Spleen (tissue), 13 donors: ENCODE measurements around the gene WDR26. TPM values are rescaled to one million over a fixed set of nuclear protein-coding genes. Genes with fewer than 3 reads are reported as not detected.
A peak's percentile ranks its signal among the peaks of the same experiment; 100 is the strongest.
"Not testable (repeated sequence)": the region's sequence is repeated elsewhere in the genome, so short reads cannot be mapped to it uniquely, and the experiment has no call there.

Source experiments
- DNase-seq: peaks from one replicate; pipeline ENCODE4 v3.0.0-alpha.2; 2020
- H3K27ac ChIP-seq, 8 donors: fragments of 200-600 bp; sonication (generic) in 7 of 8; 1 replicate in 4 of 8; 2 replicates in 4 of 8; pipeline versions ENCODE4 v1.5.0 to v1.8.0; 2016 to 2021; ENCODE audit warnings: inconsistent platforms in 4 of 8, mild to moderate bottlenecking in 4 of 8, moderate library complexity in 1 of 8
- H3K27me3 ChIP-seq, 7 donors: fragments of 200-600 bp; sonication (generic) in 6 of 7; replicated peaks in 1 of 7; 1 replicate in 4 of 7; 2 replicates in 3 of 7; pipeline versions ENCODE4 v1.5.0 to v1.8.0; 2016 to 2021; ENCODE audit warnings: inconsistent platforms in 3 of 7, mild to moderate bottlenecking in 1 of 7
- H3K36me3 ChIP-seq, 6 donors: fragments of 200-600 bp; sonication (generic) in 5 of 6; 1 replicate in 4 of 6; 2 replicates in 2 of 6; pipeline versions ENCODE4 v1.5.0 to v1.8.0; 2016 to 2021; ENCODE audit warnings: inconsistent platforms in 2 of 6
- H3K4me1 ChIP-seq, 6 donors: fragments of 200-600 bp; sonication (generic) in 5 of 6; 1 replicate in 3 of 6; 2 replicates in 3 of 6; pipeline versions ENCODE4 v1.5.0 to v1.8.0; 2016 to 2021; ENCODE audit warnings: inconsistent platforms in 3 of 6
- H3K4me3 ChIP-seq, 8 donors: fragments of 200-600 bp; sonication (generic) in 7 of 8; 1 replicate in 4 of 8; 2 replicates in 4 of 8; pipeline versions ENCODE4 v1.5.0 to v1.8.0; 2016 to 2021; ENCODE audit warnings: inconsistent platforms in 4 of 8, mild to moderate bottlenecking in 4 of 8, moderate library complexity in 2 of 8
- H3K9me3 ChIP-seq, 8 donors: fragments of 200-600 bp; sonication (generic) in 7 of 8; 1 replicate in 4 of 8; 2 replicates in 4 of 8; pipeline versions ENCODE4 v1.5.0 to v1.8.0; 2016 to 2021; ENCODE audit warnings: inconsistent platforms in 4 of 8
- CTCF ChIP-seq, 11 experiments: fragments of 200-600 bp in 7 of 11; fragments of 450-650 bp in 4 of 11; sonication (generic) in 4 of 11; IDR thresholded peaks in 8 of 11; conservative IDR thresholded peaks in 3 of 11; 1 replicate in 7 of 11; 2 replicates in 4 of 11; pipeline versions ENCODE4 v1.4.0 to v1.8.0; 2016 to 2021; ENCODE audit warnings: antibody characterized with exemption in 11 of 11, inconsistent platforms in 4 of 11, mild to moderate bottlenecking in 1 of 11
- POLR2A ChIP-seq, 3 donors: fragments of 450-650 bp; IDR thresholded peaks; one replicate each; pipeline ENCODE4 v1.5.1; 2017; ENCODE audit warnings: antibody characterized with exemption in 3 of 3, mild to moderate bottlenecking in 1 of 3
- POLR2AphosphoS5 ChIP-seq, 3 donors: sonication (generic); formaldehyde crosslinking; IDR thresholded peaks; one replicate each; pipeline ENCODE4 v1.5.1; 2017; ENCODE audit warnings: antibody characterized with exemption in 3 of 3
- WGBS, 5 donors: extraction: QIAGEN DNeasy Blood & Tissue Kit in 3 of 5; methylation state at CpG; one replicate each; pipeline versions ENCODE4 v1.1.5 to v1.1.7; 2013 to 2018; 5-methylcytosine and 5-hydroxymethylcytosine counted together
- intact Hi-C: fragments of 100-400 bp; cut with DNase I; formaldehyde crosslinking; loops from one replicate; pipeline ENCODE4 v1.15.0; 2023; ENCODE audit warnings: low total_unique reads
- long read RNA-seq, 2 donors: transcript quantifications; one replicate each; lab custom pipeline, GENCODE V29; 2026
- polyA plus RNA-seq, 3 donors: library from polyadenylated mRNA; stranded (reverse); fragments of 200-250 nt; gene quantifications; one replicate each; pipeline ENCODE4 v1.2.1, GENCODE V29; 2013
- total RNA-seq, 7 donors: library from RNA; depleted of rRNA in 3 of 7; stranded (reverse); fragments of >200 nt in 3 of 7; fragmentation: NEBNext Ultra II Directional in 4 of 7; extraction: Animal tissue kit (Norgen Biotek cat#: 25700) in 4 of 7; gene quantifications; one replicate each; pipeline versions ENCODE4 v1.1.0 to v1.2.1, GENCODE V29; 2016 to 2021
- donor health status: healthy with polysubstance abuse.
- donor health status: DM: no; HTN: no; CAD: no; lungs with moderate emphysema.
- donor health status: DM: no; HTN: no; CAD: no.
- donor health status: Bipolar disorder and iron deficiency.
- donor health status: healthy.
- donor health status: DM: no; HTN: no; CAD: no.
- donor health status: DM: yes; HTN: yes; CAD: no.

The WDR26 gene
- total RNA-seq (100 to 1,000 TPM; 107 to 148 (median 129) TPM), polyA plus RNA-seq (10 to 100 TPM; 22.0 to 36.6 (median 29.0) TPM)
- long read RNA-seq, donor 1, partial matches to known transcripts = 0 of 2 reads
- long read RNA-seq, donor 1, other reads (novel, unspliced or antisense) = 0 of 2 reads
- long read RNA-seq, donor 2, full-length matches to known transcripts = 1 of 6 reads
- long read RNA-seq, donor 2, partial matches to known transcripts = 0 of 6 reads
- long read RNA-seq, donor 2, other reads (novel, unspliced or antisense) = 5 of 6 reads

- Histone ChIP-seq H3K9me3 (no peaks in the 10 kb centered on the region), H3K36me3 (peaks cover 0 to 15% (median 0%) of the 10 kb centered on the region in 6 donors), H3K27me3 (no peaks in the 10 kb centered on the region), H3K4me1 (peaks cover 33 to 61% (median 50%) of the 10 kb centered on the region in 6 donors), H3K4me3 (peak within 1 kb of the TSS; percentile 62 to 85 (median 80)), H3K27ac (peak within 1 kb of the TSS; percentile 89 to 99 (median 98))
- peak in 4 of 11 experiments; percentile 27 to 38 (median 33) for TF ChIP-seq CTCF (IDR thresholded peaks at IDR 0.05 in 8 of 11, conservative IDR thresholded peaks at IDR 0.05 in 3 of 11)
- TF ChIP-seq POLR2A (IDR thresholded peaks at IDR 0.05) = peak in 1 of 3 donors; percentile 66
- TF ChIP-seq POLR2AphosphoS5 (IDR thresholded peaks at IDR 0.05) = peak; percentile 86 to 96 (median 89)
- DNase-seq = peak; percentile 95
- intact Hi-C loops = no loop called here
- 0 to 1% (median 0%) methylated on average over 23 to 46 of the region's 46 CpGs for WGBS, 5 donors
These were observed at the start of gene WDR26 for GRCh38 chr1:224434691-224435317. Gene WDR26 (minus strand): TSS chr1:224434797.

GRCh38 chr1:224483206-224483605 lies 48.6 kb upstream of the WDR26 start:
- WGBS, 5 donors = 95 to 99% (median 97%) methylated on average over 7 of the region's 7 CpGs
- H3K4me1 ChIP-seq, H3K4me3 ChIP-seq, H3K36me3 ChIP-seq, intact Hi-C loops, DNase-seq, H3K27me3 ChIP-seq, H3K9me3 ChIP-seq, H3K27ac ChIP-seq: not testable (repeated sequence)

GRCh38 chr1:224482619-224483018 lies 48.0 kb upstream of the WDR26 start:
- intact Hi-C loops = no loop called here
- Histone ChIP-seq H3K9me3 (peaks cover 0 to 15% (median 6%) of the 10 kb centered on the region in 8 donors), H3K4me3 (no peak overlapping the region), H3K27me3 (no peaks in the 10 kb centered on the region), H3K4me1 (no peaks in the 10 kb centered on the region), H3K36me3 (no peaks in the 10 kb centered on the region), H3K27ac (no peak overlapping the region)
- WGBS, 5 donors = 69 to 83% (median 74%) methylated on average over 4 of the region's 4 CpGs
- DNase-seq = no peak
- TF ChIP-seq CTCF (IDR thresholded peaks at IDR 0.05 in 8 of 11, conservative IDR thresholded peaks at IDR 0.05 in 3 of 11) (no peak), POLR2A (IDR thresholded peaks at IDR 0.05) (no peak), POLR2AphosphoS5 (IDR thresholded peaks at IDR 0.05) (no peak)

- H3K27ac ChIP-seq = no peak overlapping the region
- intact Hi-C loops = no loop called here
- H3K36me3 ChIP-seq = no peaks in the 10 kb centered on the region
- TF ChIP-seq POLR2A (IDR thresholded peaks at IDR 0.05) (no peak), CTCF (IDR thresholded peaks at IDR 0.05 in 8 of 11, conservative IDR thresholded peaks at IDR 0.05 in 3 of 11) (no peak)
- WGBS, 5 donors = 77 to 98% (median 89%) methylated on average over 2 of the region's 2 CpGs
- no peaks in the 10 kb centered on the region for H3K4me1 ChIP-seq
- no peaks in the 10 kb centered on the region for H3K27me3 ChIP-seq
- peaks cover 0 to 18% (median 6%) of the 10 kb centered on the region in 8 donors for H3K9me3 ChIP-seq
- DNase-seq = no peak
- no peak overlapping the region for H3K4me3 ChIP-seq
These were observed 47.0 kb upstream of the WDR26 start for GRCh38 chr1:224481601-224482000.

GRCh38 chr1:224480888-224481459 lies 46.4 kb upstream of the WDR26 start:
- H3K27ac ChIP-seq, H3K27me3 ChIP-seq, H3K4me3 ChIP-seq, H3K4me1 ChIP-seq, H3K36me3 ChIP-seq, DNase-seq, intact Hi-C loops: not testable (repeated sequence)
- H3K9me3 ChIP-seq = peaks cover 0 to 18% (median 6%) of the 10 kb centered on the region in 8 donors
- 94 to 97% (median 94%) methylated on average over 4 of the region's 4 CpGs for WGBS, 5 donors

GRCh38 chr1:224480200-224480599 lies 45.6 kb upstream of the WDR26 start:
- H3K4me1 ChIP-seq, H3K27me3 ChIP-seq, H3K36me3 ChIP-seq, H3K4me3 ChIP-seq, H3K27ac ChIP-seq, intact Hi-C loops, DNase-seq: not testable (repeated sequence)
- peaks cover 0 to 18% (median 6%) of the 10 kb centered on the region in 8 donors for H3K9me3 ChIP-seq
- 96 to 100% (median 97%) methylated on average over 3 of the region's 3 CpGs for WGBS, 5 donors
